Prostate gland (tissue), 2 donors: ENCODE results near the gene RHAG.

ENCODE experiments used
- POLR2A ChIP-seq: fragments of 450-650 bp; IDR thresholded peaks from one replicate; pipeline ENCODE4 v1.6.1; 2016; ENCODE audit warnings: antibody characterized with exemption, mild to moderate bottlenecking
- TF ChIP-seq, protein P1 (sequence below), 4 experiments: fragments of 200-600 bp in 2 of 4; fragments of 450-650 bp in 2 of 4; sonication (generic) in 2 of 4; IDR thresholded peaks; 1 replicate in 3 of 4; 2 replicates in 1 of 4; pipeline ENCODE4 v1.5.1; 2016 to 2019; ENCODE audit warnings: antibody characterized with exemption in 4 of 4, mild to moderate bottlenecking in 2 of 4, moderate library complexity in 2 of 4

DNA sequence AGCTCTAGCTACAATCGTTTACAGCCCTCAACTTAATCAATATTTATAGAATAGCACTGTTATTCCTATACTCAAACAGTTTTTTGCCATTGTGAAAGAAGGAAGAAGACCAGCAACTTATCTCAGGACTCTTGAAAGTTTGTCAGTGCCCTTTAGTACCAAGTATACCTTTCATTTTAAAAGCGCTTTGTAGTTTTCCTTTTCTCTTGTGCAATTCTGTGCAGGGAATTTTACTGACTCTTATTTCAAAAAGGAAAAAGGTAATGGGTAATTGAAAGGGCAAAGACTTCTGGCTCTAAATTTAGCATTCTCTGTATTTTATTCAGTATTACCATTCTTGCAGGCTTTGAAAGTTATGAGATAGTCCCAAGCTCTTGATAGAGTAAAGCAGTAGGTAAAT is 16.8 kb upstream of the RHAG start:
- TF ChIP-seq, protein P1, sequence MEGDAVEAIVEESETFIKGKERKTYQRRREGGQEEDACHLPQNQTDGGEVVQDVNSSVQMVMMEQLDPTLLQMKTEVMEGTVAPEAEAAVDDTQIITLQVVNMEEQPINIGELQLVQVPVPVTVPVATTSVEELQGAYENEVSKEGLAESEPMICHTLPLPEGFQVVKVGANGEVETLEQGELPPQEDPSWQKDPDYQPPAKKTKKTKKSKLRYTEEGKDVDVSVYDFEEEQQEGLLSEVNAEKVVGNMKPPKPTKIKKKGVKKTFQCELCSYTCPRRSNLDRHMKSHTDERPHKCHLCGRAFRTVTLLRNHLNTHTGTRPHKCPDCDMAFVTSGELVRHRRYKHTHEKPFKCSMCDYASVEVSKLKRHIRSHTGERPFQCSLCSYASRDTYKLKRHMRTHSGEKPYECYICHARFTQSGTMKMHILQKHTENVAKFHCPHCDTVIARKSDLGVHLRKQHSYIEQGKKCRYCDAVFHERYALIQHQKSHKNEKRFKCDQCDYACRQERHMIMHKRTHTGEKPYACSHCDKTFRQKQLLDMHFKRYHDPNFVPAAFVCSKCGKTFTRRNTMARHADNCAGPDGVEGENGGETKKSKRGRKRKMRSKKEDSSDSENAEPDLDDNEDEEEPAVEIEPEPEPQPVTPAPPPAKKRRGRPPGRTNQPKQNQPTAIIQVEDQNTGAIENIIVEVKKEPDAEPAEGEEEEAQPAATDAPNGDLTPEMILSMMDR (IDR thresholded peaks at IDR 0.05): no peak
- no peak for TF ChIP-seq POLR2A
